NB4 (cell line): ENCODE measurements around the gene ZRANB3.

Experiments
- DNase-seq: peaks from one replicate; pipeline ENCODE4 v3.0.0; 2010; ENCODE audit warnings: low read depth
- H3K4me3 ChIP-seq: one replicate; pipeline ENCODE4 v1.5.1; 2011; ENCODE audit warnings: mild to moderate bottlenecking, low read depth, low read length, moderate library complexity
- CTCF ChIP-seq: IDR thresholded peaks from one replicate; pipeline ENCODE4 v1.5.1; 2012; ENCODE audit warnings: low read depth, low read length
- MAX ChIP-seq: IDR thresholded peaks from 2 replicates; pipeline ENCODE4 v1.6.1; 2011; ENCODE audit warnings: low read depth, low read length
- MYC ChIP-seq: IDR thresholded peaks from 2 replicates; pipeline ENCODE4 v1.6.1; 2011; ENCODE audit warnings: low read depth, low read length
- POLR2A ChIP-seq: IDR thresholded peaks from 2 replicates; pipeline ENCODE4 v1.6.1; 2011; ENCODE audit warnings: mild to moderate bottlenecking; ENCODE audit not compliant: insufficient read length; ENCODE audit errors: extremely low read depth

ZRANB3 gene

GRCh38 chr2:135226961-135227360 lies 304.1 kb downstream of the ZRANB3 start:
- DNase-seq, result no peak
- TF ChIP-seq CTCF (no peak), MAX (no peak), POLR2A (no peak), MYC (no peak)
- no peak overlapping the region for H3K4me3 ChIP-seq

- TF ChIP-seq CTCF, result no peak
- TF ChIP-seq MAX, result no peak
- TF ChIP-seq MYC, result no peak
- no peak overlapping the region for H3K4me3 ChIP-seq
- DNase-seq, result no peak
Observed at GRCh38 chr2:135225781-135226180, 305.2 kb downstream of the ZRANB3 start.

GRCh38 chr2:135219226-135219625 lies 311.8 kb downstream of the ZRANB3 start:
- DNase-seq, result no peak
- H3K4me3 ChIP-seq, result no peak overlapping the region
- TF ChIP-seq CTCF (no peak), MAX (no peak), POLR2A (no peak)

- H3K4me3 ChIP-seq, result no peak overlapping the region
- DNase-seq, result no peak
- TF ChIP-seq MAX (no peak), MYC (no peak), CTCF (no peak), POLR2A (no peak)
Observed at GRCh38 chr2:135218426-135218825, 312.6 kb downstream of the ZRANB3 start.

- H3K4me3 ChIP-seq, result no peak overlapping the region
- DNase-seq, result no peak
- TF ChIP-seq CTCF (no peak), MAX (no peak)
Observed at GRCh38 chr2:135212757-135213156, 318.3 kb downstream of the ZRANB3 start.

GRCh38 chr2:135208016-135208415 lies 323.0 kb downstream of the ZRANB3 start:
- no peak for DNase-seq
- H3K4me3 ChIP-seq, result no peak overlapping the region
- TF ChIP-seq POLR2A (no peak), MYC (no peak), CTCF (no peak), MAX (no peak)
